IMR-90 (cell line): ENCODE measurements around the gene RNASET2. TPM values are rescaled to one million over a fixed set of nuclear protein-coding genes. Genes with fewer than 3 reads are reported as not detected.

ENCODE experiments used
- ATAC-seq: fragments of 200-7000 bp; cut with Tn5 transposase; 2 replicates; pipeline ENCODE4 v1.9.1; 2020; ENCODE audit warnings: low read depth, mild to moderate bottlenecking, moderate library complexity
- BruUV-seq: library from RNA; stranded (reverse); fragments of 400-500 nt; replicated peaks from 2 replicates; lab custom pipeline; 2021; lab: Mats Ljungman, UMichigan
- CTCF ChIA-PET: fragments of 300-600 bp; formaldehyde crosslinking; extraction: SDS; loops from one replicate; lab custom pipeline; 2021; ENCODE audit warnings: antibody characterized with exemption; lab: Yijun Ruan, JAX
- POLR2A ChIA-PET: fragments of 300-600 bp; sonication (Branson Sonifier 250); formaldehyde crosslinking; loops from one replicate; lab custom pipeline; 2022; ENCODE audit warnings: antibody characterized with exemption; ENCODE audit not compliant: unreplicated experiment; lab: Charles Lee
- DNase-seq: peaks from one replicate; pipeline ENCODE4 v3.0.0; 2013
- H2AFZ ChIP-seq: replicated peaks from 2 replicates; pipeline ENCODE3; 2013; ENCODE audit warnings: low read length, mild to moderate bottlenecking; ENCODE audit not compliant: poor library complexity
- H2AK5ac ChIP-seq: 2 replicates; pipeline ENCODE4 v1.6.1; 2013; ENCODE audit warnings: low read depth, low read length, inconsistent platforms
- H2AK9ac ChIP-seq: replicated peaks from 2 replicates; pipeline ENCODE3; 2013; ENCODE audit warnings: mild to moderate bottlenecking, low read depth, low read length, moderate library complexity; ENCODE audit not compliant: poor library complexity
- H2BK120ac ChIP-seq: 2 replicates; pipeline ENCODE4 v1.6.1; 2013; ENCODE audit warnings: low read depth, low read length, inconsistent platforms
- H2BK15ac ChIP-seq: 3 replicates; pipeline ENCODE4 v1.6.1; 2013; ENCODE audit warnings: low read depth, low read length, inconsistent platforms
- H2BK20ac ChIP-seq: 2 replicates; pipeline ENCODE4 v1.6.1; 2013; ENCODE audit warnings: low read depth, mild to moderate bottlenecking, inconsistent platforms, low read length, moderate library complexity
- H2BK5ac ChIP-seq: 2 replicates; pipeline ENCODE4 v1.6.1; 2013; ENCODE audit warnings: mild to moderate bottlenecking, low read depth, low read length, inconsistent platforms; ENCODE audit not compliant: poor library complexity, severe bottlenecking
- H3K14ac ChIP-seq: replicated peaks from 2 replicates; pipeline ENCODE4 v1.6.1; 2013; ENCODE audit warnings: low read depth, low read length, inconsistent platforms
- H3K18ac ChIP-seq: 2 replicates; pipeline ENCODE4 v1.6.1; 2013; ENCODE audit warnings: low read depth, low read length, control low read depth
- H3K23ac ChIP-seq: 2 replicates; pipeline ENCODE4 v1.6.1; 2013; ENCODE audit warnings: low read depth, low read length, inconsistent platforms
- H3K27ac ChIP-seq: 2 replicates; pipeline ENCODE4 v1.5.1; 2013; ENCODE audit warnings: mild to moderate bottlenecking, control low read depth, low read length; ENCODE audit not compliant: insufficient read depth
- H3K27me3 ChIP-seq: 2 replicates; pipeline ENCODE4 v1.6.1; 2013; ENCODE audit warnings: low read length; ENCODE audit not compliant: control insufficient read depth, insufficient read depth
- H3K36me3 ChIP-seq: 2 replicates; pipeline ENCODE4 v1.6.1; 2013; ENCODE audit warnings: low read length, mixed read lengths; ENCODE audit not compliant: control insufficient read depth, insufficient read depth
- H3K4ac ChIP-seq: 2 replicates; pipeline ENCODE4 v1.6.1; 2013; ENCODE audit warnings: low read depth, low read length, inconsistent platforms
- H3K4me1 ChIP-seq: 2 replicates; pipeline ENCODE4 v1.6.1; 2013; ENCODE audit warnings: low read length, mixed read lengths; ENCODE audit not compliant: control insufficient read depth, insufficient read depth
- H3K4me2 ChIP-seq: 2 replicates; pipeline ENCODE4 v1.6.1; 2013; ENCODE audit warnings: low read depth, mild to moderate bottlenecking, control low read depth, low read length, moderate library complexity
- H3K4me3 ChIP-seq: 2 replicates; pipeline ENCODE4 v1.5.1; 2013; ENCODE audit warnings: low read depth, mild to moderate bottlenecking, control low read depth, low read length, moderate library complexity; ENCODE audit not compliant: insufficient read depth
- H3K56ac ChIP-seq: 2 replicates; pipeline ENCODE4 v1.6.1; 2013; ENCODE audit warnings: low read length, inconsistent platforms; ENCODE audit not compliant: insufficient read depth; ENCODE audit errors: extremely low read depth
- H3K79me1 ChIP-seq, 2 experiments: 2 replicates each; pipeline ENCODE4 v1.6.1; 2013; ENCODE audit warnings: low read length in 2 of 2, inconsistent platforms in 1 of 2, low read depth in 1 of 2
- H3K9ac ChIP-seq: 2 replicates; pipeline ENCODE4 v1.6.1; 2013; ENCODE audit warnings: low read depth, low read length, control low read depth
- H3K9me1 ChIP-seq: 2 replicates; pipeline ENCODE4 v1.6.1; 2013; ENCODE audit warnings: low read length, inconsistent platforms; ENCODE audit not compliant: insufficient read depth
- H3K9me3 ChIP-seq: 2 replicates; pipeline ENCODE4 v1.6.1; 2013; ENCODE audit warnings: low read length; ENCODE audit not compliant: control insufficient read depth, insufficient read depth
- H4K20me1 ChIP-seq: 2 replicates; pipeline ENCODE4 v1.6.1; 2013; ENCODE audit warnings: low read length, inconsistent platforms; ENCODE audit not compliant: insufficient read depth
- H4K5ac ChIP-seq: 2 replicates; pipeline ENCODE4 v1.6.1; 2013; ENCODE audit warnings: mild to moderate bottlenecking, low read depth, low read length, control low read depth
- H4K8ac ChIP-seq, 2 experiments: 2 replicates each; pipeline ENCODE4 v1.6.1; 2013; ENCODE audit warnings: low read depth in 2 of 2, low read length in 2 of 2, control low read depth in 1 of 2, inconsistent platforms in 1 of 2
- H4K91ac ChIP-seq: 2 replicates; pipeline ENCODE4 v1.6.1; 2013; ENCODE audit warnings: low read depth, low read length, inconsistent platforms; ENCODE audit not compliant: insufficient read depth
- CHD1 ChIP-seq: IDR thresholded peaks from 2 replicates; pipeline ENCODE4 v1.6.1; 2012; ENCODE audit warnings: low read depth, low read length, improper control_type of control experiment
- MAZ ChIP-seq: IDR thresholded peaks from 2 replicates; pipeline ENCODE4 v1.6.1; 2012; ENCODE audit warnings: low read depth, mild to moderate bottlenecking, low read length, improper control_type of control experiment, moderate library complexity, borderline replicate concordance
- RAD21 ChIP-seq: IDR thresholded peaks from 2 replicates; pipeline ENCODE4 v1.6.1; 2012; ENCODE audit warnings: low read length, improper control_type of control experiment
- RCOR1 ChIP-seq: IDR thresholded peaks from 2 replicates; pipeline ENCODE4 v1.6.1; 2012; ENCODE audit warnings: mild to moderate bottlenecking, low read length, improper control_type of control experiment; ENCODE audit not compliant: insufficient replicate concordance
- RFX5 ChIP-seq: IDR thresholded peaks from 2 replicates; pipeline ENCODE4 v1.8.0; 2012; ENCODE audit warnings: low read depth, mild to moderate bottlenecking, low read length, moderate library complexity
- WGBS, 2 experiments: methylation state at CpG; one replicate each; pipeline versions ENCODE4 v1.1.5 to v1.1.7; 2013; ENCODE audit warnings: missing lambda C conversion rate in 2 of 2; ENCODE audit not compliant: insufficient read length in 1 of 2; ENCODE audit errors: extremely low coverage in 2 of 2; 5-methylcytosine and 5-hydroxymethylcytosine counted together
- dilution Hi-C: fragments of 300-500 bp; cut with HindIII; formaldehyde crosslinking; loops from one replicate; pipeline ENCODE4 v1.14.3; 2018; ENCODE audit warnings: low sequenced_read_pairs; ENCODE audit not compliant: unreplicated experiment
- in situ Hi-C: fragments of 300-500 bp; cut with MboI; formaldehyde crosslinking; loops from 3 replicates; pipeline ENCODE4 v1.14.3; 2019; ENCODE audit warnings: low sequenced_read_pairs, inconsistent platforms, mixed read lengths
- intact Hi-C: fragments of 100-400 bp; cut with micrococcal nuclease; formaldehyde crosslinking; loops from 2 replicates; pipeline ENCODE4 v1.10.0; 2022
- polyA plus RNA-seq, 3 experiments: library from polyadenylated mRNA; depleted of rRNA; stranded (reverse); fragments of >200 nt; gene quantifications; 2 replicates each; pipeline ENCODE4 v1.2.3, GENCODE V29; 2012; ENCODE audit warnings: low replicate concordance in 1 of 3
- total RNA-seq: library from RNA; depleted of rRNA; stranded (reverse); fragments of >200 nt; gene quantifications from 2 replicates; pipeline ENCODE4 v1.2.3, GENCODE V29; 2012

Gene RNASET2
- total and polyA plus RNA-seq, 2 of the 4 experiments (the other 2 are of a cell fraction), result 13.6 to 24.9 TPM

DNA sequence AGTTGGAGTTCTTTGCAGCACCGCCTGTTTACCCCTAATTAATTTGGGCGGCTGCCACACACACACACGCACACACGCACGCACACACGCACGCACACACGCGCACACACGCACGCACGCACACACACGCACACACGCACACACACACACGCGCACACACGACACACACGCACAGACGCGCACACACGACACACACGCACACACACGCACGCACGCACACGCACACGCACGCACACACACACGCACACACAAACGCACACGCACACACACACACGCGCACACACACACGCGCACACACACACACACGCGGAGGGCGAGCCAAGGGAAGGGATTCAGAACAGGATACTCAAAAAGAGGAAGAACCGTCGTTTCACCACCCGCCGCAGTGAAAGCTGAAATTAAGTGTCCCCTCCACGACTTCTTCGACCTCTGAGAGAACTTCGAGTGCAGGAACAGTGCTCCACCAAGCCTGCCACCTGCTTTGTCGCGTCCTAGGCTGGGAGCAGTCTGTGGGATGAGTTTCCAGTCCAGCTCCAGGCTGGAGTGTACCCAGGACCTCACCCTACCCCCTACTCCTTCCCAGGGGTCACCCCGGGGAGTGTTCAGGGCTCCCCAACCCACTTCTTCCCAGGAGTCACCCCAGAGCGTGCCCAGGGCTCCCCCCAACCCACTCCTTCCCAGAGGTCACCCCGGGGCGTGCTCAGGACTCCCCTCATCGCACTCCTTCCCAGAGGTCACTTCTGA lies 1.1 kb downstream of the RNASET2 start (continued):
- no peak for TF ChIP-seq RFX5

DNA sequence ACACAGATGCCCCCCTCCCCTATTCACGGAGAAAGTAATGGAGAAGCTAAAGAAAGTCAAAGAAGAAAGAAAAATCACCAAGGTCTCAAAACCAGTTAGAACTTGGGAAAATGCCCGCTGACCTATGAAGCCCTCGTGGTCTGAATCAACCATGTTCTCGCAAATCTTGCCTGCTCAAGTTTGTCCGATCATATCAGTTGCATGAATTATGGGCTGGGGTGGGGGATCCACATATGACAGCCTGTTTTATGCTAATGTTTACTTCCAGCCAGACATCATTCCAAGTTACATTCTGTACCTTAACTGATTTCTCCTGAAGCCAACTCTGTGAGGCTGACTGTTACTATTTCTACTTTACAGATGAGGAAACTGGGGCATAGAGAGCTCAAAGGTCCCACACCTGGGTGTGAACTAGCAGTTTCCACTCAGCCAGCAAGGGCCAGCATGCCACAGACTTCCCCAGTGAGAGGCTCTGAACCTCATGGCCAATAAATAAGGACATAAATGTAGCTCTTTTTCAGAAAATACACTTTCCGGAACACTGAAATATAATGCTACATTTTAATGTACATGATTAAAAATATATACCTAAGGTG lies 2.1 kb downstream of the RNASET2 start:
- dilution Hi-C loops, result no loop called here
- CTCF ChIA-PET, result interaction anchor here (1.2 kb wide), 1 partner anchor 167 kb away, joined by 3 read pairs; no protein-coding TSS in a partner anchor

More for the DNA sequence above, 2.1 kb downstream of the RNASET2 start:
- no peak overlapping the region for H2AFZ ChIP-seq
- DNase-seq (no peak), ATAC-seq (no peak)
- no peak overlapping the region for H2BK5ac ChIP-seq
- H3K4me1 ChIP-seq, result peaks cover 10% of the 10 kb centered on the region; the same call in 1 of the 2 replicates
- H3K27ac ChIP-seq, result no peak overlapping the region
- no peak overlapping the region for H3K9ac ChIP-seq
- no peak overlapping the region for H3K23ac ChIP-seq
- H2AK5ac ChIP-seq, result no peak overlapping the region
- no peak overlapping the region for H4K8ac ChIP-seq
- in situ Hi-C loops, result no loop called here
- H3K9me1 ChIP-seq, result no peaks in the 10 kb centered on the region; the same call in 1 of the 2 replicates
- no peak overlapping the region for H3K4me3 ChIP-seq
- H3K18ac ChIP-seq, result no peak overlapping the region
- no TSS peak for BruUV-seq
- no peak overlapping the region for H3K56ac ChIP-seq
- no peak overlapping the region for H2AK9ac ChIP-seq
- no peak overlapping the region for H2BK15ac ChIP-seq
- H3K9me3 ChIP-seq, result no peaks in the 10 kb centered on the region
- no peak overlapping the region for H4K5ac ChIP-seq
- H3K27me3 ChIP-seq, result no peaks in the 10 kb centered on the region
- no peak overlapping the region for H3K4ac ChIP-seq
- H4K20me1 ChIP-seq, result no peaks in the 10 kb centered on the region
- H3K14ac ChIP-seq, result no peak overlapping the region
- no peak overlapping the region for H3K4me2 ChIP-seq
- no CpG with 5 or more reads among the region's 6 CpGs for WGBS, 2 experiments
- POLR2A ChIA-PET, result interaction anchor here (0.6 kb wide), 1 partner anchor 598 kb away, joined by 3 read pairs; no protein-coding TSS in a partner anchor
- no peak overlapping the region for H4K91ac ChIP-seq
- intact Hi-C loops, result no loop called here
- no peak overlapping the region for H2BK120ac ChIP-seq
- no peak for TF ChIP-seq CHD1
- no peak for TF ChIP-seq RAD21
- TF ChIP-seq MAZ, result no peak
- TF ChIP-seq RCOR1, result no peak
- no peak overlapping the region for H2BK20ac ChIP-seq
- peaks cover 0 to 3% of the 10 kb centered on the region in 2 experiments; a peak in 1 of 4 replicates for H3K79me1 ChIP-seq
- peaks cover 2% of the 10 kb centered on the region; the same call in 1 of the 2 replicates for H3K36me3 ChIP-seq
